AG04450 (cell line): ENCODE data around the gene NEK8. TPM values are rescaled to one million over a fixed set of nuclear protein-coding genes. Genes with fewer than 3 reads are reported as not detected.
"Not testable (repeated sequence)": the region's sequence is repeated elsewhere in the genome, so short reads cannot be mapped to it uniquely, and the experiment has no call there.

ENCODE experiments used
- CTCF ChIA-PET: fragments of 300-600, 350-600 bp; formaldehyde crosslinking; extraction: SDS; loops from one replicate; lab custom pipeline; 2022; ENCODE audit warnings: antibody characterized with exemption, inconsistent platforms; lab: Charles Lee
- POLR2A ChIA-PET: fragments of 350-600 bp; formaldehyde crosslinking; extraction: SDS; loops from one replicate; lab custom pipeline; 2021; ENCODE audit warnings: antibody characterized with exemption, inconsistent platforms; lab: Yijun Ruan, JAX
- DNase-seq: peaks from one replicate; pipeline ENCODE4 v3.0.0-alpha.2; 2011; ENCODE audit warnings: low read depth, low spot score
- H3K27ac ChIP-seq: one replicate; pipeline ENCODE4 v1.5.1; 2012; ENCODE audit warnings: low read depth, low read length, control low read depth
- H3K27me3 ChIP-seq: one replicate; pipeline ENCODE4 v1.6.0; 2012; ENCODE audit warnings: low read length; ENCODE audit not compliant: control insufficient read depth, insufficient read depth
- H3K4me3 ChIP-seq: 2 replicates; pipeline ENCODE4 v1.5.1; 2011; ENCODE audit warnings: mild to moderate bottlenecking, low read depth, low read length, control low read depth
- H3K9me3 ChIP-seq: 2 replicates; pipeline ENCODE4 v1.5.1; 2012; ENCODE audit warnings: low read length; ENCODE audit not compliant: control insufficient read depth, insufficient read depth
- CTCF ChIP-seq: IDR thresholded peaks from 2 replicates; pipeline ENCODE4 v1.5.1; 2011; ENCODE audit warnings: low read depth, low read length, control low read depth, inconsistent platforms
- polyA plus RNA-seq: library from polyadenylated mRNA; depleted of rRNA; stranded (reverse); fragments of >200 nt; gene quantifications from 2 replicates; pipeline ENCODE4 v1.2.3, GENCODE V29; 2011

NEK8 gene
- polyA plus RNA-seq, 1 experiment, result 2.5 TPM

GRCh38 chr17:28765038-28765437, 36.5 kb downstream of the NEK8 start:
- ChIA-PET POLR2A (no interaction called here), CTCF (interaction anchor here (0.6 to 6.4 kb wide), 20 partner anchors 9 to 188 kb away, joined by 3 to 100 read pairs (median 12); partner anchors contain the start of genes FAM222B, FLOT2, NEK8 and TLCD1)
- no peak overlapping the region for H3K4me3 ChIP-seq
- no peaks in the 10 kb centered on the region for H3K27me3 ChIP-seq
- H3K27ac ChIP-seq, result no peak overlapping the region
- H3K9me3 ChIP-seq, result no peaks in the 10 kb centered on the region
- TF ChIP-seq CTCF, result no peak
- DNase-seq, result no peak

- POLR2A ChIA-PET, result no interaction called here
- Histone ChIP-seq H3K27ac (no peak overlapping the region), H3K9me3 (no peaks in the 10 kb centered on the region), H3K27me3 (no peaks in the 10 kb centered on the region), H3K4me3 (no peak overlapping the region)
- CTCF ChIA-PET, result interaction anchor here (0.7 to 6.1 kb wide), 6 partner anchors 10 to 246 kb away, joined by 3 to 90 read pairs (median 6); no protein-coding TSS in a partner anchor
- no peak for TF ChIP-seq CTCF
- no peak for DNase-seq
These were observed 45.1 kb downstream of the NEK8 start for GRCh38 chr17:28773736-28774135.

- H3K4me3 ChIP-seq, result no peak overlapping the region
- no peak for DNase-seq
- POLR2A ChIA-PET, result no interaction called here
- no peaks in the 10 kb centered on the region for H3K27me3 ChIP-seq
- no peak for TF ChIP-seq CTCF
- H3K9me3 ChIP-seq, result no peaks in the 10 kb centered on the region
- CTCF ChIA-PET, result interaction anchor here (0.7 to 6.1 kb wide), 5 partner anchors 10 to 34 kb away, joined by 3 to 90 read pairs (median 4); no protein-coding TSS in a partner anchor
- no peak overlapping the region for H3K27ac ChIP-seq
These were observed 45.6 kb downstream of the NEK8 start for GRCh38 chr17:28774206-28774605.

GRCh38 chr17:28777178-28777577, 48.6 kb downstream of the NEK8 start:
- Histone ChIP-seq H3K9me3 (no peaks in the 10 kb centered on the region), H3K27ac (no peak overlapping the region), H3K27me3 (no peaks in the 10 kb centered on the region), H3K4me3 (no peak overlapping the region)
- no peak for DNase-seq
- POLR2A ChIA-PET, result interaction anchor here (0.7 kb wide), 1 partner anchor 93 kb away, joined by 6 read pairs; no protein-coding TSS in a partner anchor
- no peak for TF ChIP-seq CTCF
- CTCF ChIA-PET, result interaction anchor here (6.1 kb wide), 1 partner anchor 13 kb away, joined by 90 read pairs; no protein-coding TSS in a partner anchor

- H3K4me3 ChIP-seq, H3K9me3 ChIP-seq, DNase-seq, H3K27me3 ChIP-seq, CTCF ChIA-PET, H3K27ac ChIP-seq, POLR2A ChIA-PET: not testable (repeated sequence)
These were observed 51.0 kb downstream of the NEK8 start for GRCh38 chr17:28779601-28780000.
